Ovary (tissue), 9 donors: ENCODE measurements around the gene EIF4E. TPM values are rescaled to one million over a fixed set of nuclear protein-coding genes. Genes with fewer than 3 reads are reported as not detected.
"Not testable (repeated sequence)": the region's sequence is repeated elsewhere in the genome, so short reads cannot be mapped to it uniquely, and the experiment has no call there.

Experiments
- DNase-seq, 5 donors: peaks; one replicate each; pipeline ENCODE4 v3.0.0-alpha.2; 2019 to 2020
- H3K27ac ChIP-seq, 2 donors: fragments of 200-600 bp; one replicate each; pipeline versions ENCODE4 v1.5.1 to v1.8.0; 2019 to 2022
- H3K27me3 ChIP-seq: fragments of 200-600 bp; one replicate; pipeline ENCODE4 v1.8.0; 2022
- H3K36me3 ChIP-seq: fragments of 200-600 bp; sonication (generic); one replicate; pipeline ENCODE4 v1.5.1; 2019
- H3K4me1 ChIP-seq: one replicate; pipeline ENCODE4 v1.8.1; 2013; ENCODE audit warnings: mild to moderate bottlenecking, moderate library complexity; ENCODE audit not compliant: insufficient read depth
- H3K4me3 ChIP-seq: fragments of 200-600 bp; sonication (generic); one replicate; pipeline ENCODE4 v1.5.1; 2017
- H3K9me3 ChIP-seq, 2 donors: fragments of 200-600 bp in 1 of 2; sonication (generic) in 1 of 2; one replicate each; pipeline versions ENCODE4 v1.5.1 to v1.8.1; 2013 to 2019; ENCODE audit warnings: mild to moderate bottlenecking in 1 of 2, moderate library complexity in 1 of 2
- EP300 ChIP-seq: sonication (generic); formaldehyde crosslinking; IDR thresholded peaks from one replicate; pipeline ENCODE4 v1.6.1; 2017; ENCODE audit warnings: antibody characterized with exemption
- POLR2A ChIP-seq: fragments of 450-650 bp; IDR thresholded peaks from one replicate; pipeline ENCODE4 v1.6.1; 2017; ENCODE audit warnings: antibody characterized with exemption, mild to moderate bottlenecking, moderate library complexity
- WGBS, 3 donors: extraction: QIAGEN DNeasy Blood & Tissue Kit in 1 of 3; methylation state at CpG; one replicate each; pipeline versions ENCODE4 v1.1.5 to v1.1.7; 2013 to 2017; 5-methylcytosine and 5-hydroxymethylcytosine counted together
- intact Hi-C, 4 donors: fragments of 100-400 bp; cut with DNase I; formaldehyde crosslinking; loops; one replicate each; pipeline versions ENCODE4 v1.11.0 to v1.15.1; 2022 to 2023
- polyA plus RNA-seq, 2 donors: library from polyadenylated mRNA; stranded (reverse); fragments of 200-250 nt in 1 of 2; fragments of 350-450 nt in 1 of 2; fragmentation: Illumina TruSeq in 1 of 2; extraction: RNeasy Lipid Tissue Mini Kit (QIAGEN cat#74804) in 1 of 2; gene quantifications; one replicate each; pipeline ENCODE4 v1.2.3, GENCODE V29; 2013 to 2014
- total RNA-seq, 7 donors: library from RNA; depleted of rRNA in 2 of 7; stranded (reverse); fragments of >200 nt in 2 of 7; fragmentation: NEBNext Ultra II Directional in 3 of 7; extraction: Animal tissue kit (Norgen Biotek cat#: 25700) in 3 of 7; gene quantifications; one replicate each; pipeline versions ENCODE4 v1.1.0 to v1.2.4, GENCODE V29; 2016 to 2023
- TF ChIP-seq, protein P1 (sequence below), 3 donors: fragments of 450-650 bp in 2 of 3; fragments of 200-600 bp in 1 of 3; IDR thresholded peaks; one replicate each; pipeline versions ENCODE4 v1.5.1 to v1.8.0; 2016 to 2022; ENCODE audit warnings: antibody characterized with exemption in 3 of 3, mild to moderate bottlenecking in 1 of 3
- donor health status: DM: no; HTN: no; CAD: no; lungs with moderate emphysema.
- donor health status: DM: no; HTN: no; CAD: no.
- donor health status: Bipolar disorder and iron deficiency.
- donor health status: DM: yes; HTN: yes; CAD: no.
- donor health status: DM: no; HTN: no; CAD: no.
- donor health status: DM: yes; HTN: yes; CAD: no.

The EIF4E gene
- total and polyA plus RNA-seq, 9 donors: 26.7 to 74.4 (median 62.7) TPM

DNA sequence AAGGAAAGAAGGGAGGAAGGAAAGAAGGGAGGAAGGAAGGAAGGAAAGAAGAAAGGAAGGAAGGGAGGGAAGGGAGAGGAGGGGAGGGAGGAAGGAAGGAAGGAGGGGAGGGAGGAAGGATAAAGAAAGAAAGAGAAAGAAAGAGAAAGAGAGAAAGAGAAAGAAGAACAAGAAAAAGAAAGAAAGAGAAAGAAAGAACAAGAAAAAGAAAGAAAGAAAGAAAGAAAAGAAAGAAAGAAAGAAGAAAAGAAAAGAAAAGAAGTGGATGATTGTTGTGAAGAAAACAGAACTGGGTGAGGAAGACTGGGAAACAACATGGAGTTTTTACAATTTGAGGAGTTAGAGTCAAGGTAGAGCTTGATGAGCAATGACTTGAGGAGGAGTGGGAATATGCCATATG, 78.0 kb downstream of the EIF4E start:
- TF ChIP-seq EP300 (no peak), POLR2A (no peak)
- TF ChIP-seq, protein P1, sequence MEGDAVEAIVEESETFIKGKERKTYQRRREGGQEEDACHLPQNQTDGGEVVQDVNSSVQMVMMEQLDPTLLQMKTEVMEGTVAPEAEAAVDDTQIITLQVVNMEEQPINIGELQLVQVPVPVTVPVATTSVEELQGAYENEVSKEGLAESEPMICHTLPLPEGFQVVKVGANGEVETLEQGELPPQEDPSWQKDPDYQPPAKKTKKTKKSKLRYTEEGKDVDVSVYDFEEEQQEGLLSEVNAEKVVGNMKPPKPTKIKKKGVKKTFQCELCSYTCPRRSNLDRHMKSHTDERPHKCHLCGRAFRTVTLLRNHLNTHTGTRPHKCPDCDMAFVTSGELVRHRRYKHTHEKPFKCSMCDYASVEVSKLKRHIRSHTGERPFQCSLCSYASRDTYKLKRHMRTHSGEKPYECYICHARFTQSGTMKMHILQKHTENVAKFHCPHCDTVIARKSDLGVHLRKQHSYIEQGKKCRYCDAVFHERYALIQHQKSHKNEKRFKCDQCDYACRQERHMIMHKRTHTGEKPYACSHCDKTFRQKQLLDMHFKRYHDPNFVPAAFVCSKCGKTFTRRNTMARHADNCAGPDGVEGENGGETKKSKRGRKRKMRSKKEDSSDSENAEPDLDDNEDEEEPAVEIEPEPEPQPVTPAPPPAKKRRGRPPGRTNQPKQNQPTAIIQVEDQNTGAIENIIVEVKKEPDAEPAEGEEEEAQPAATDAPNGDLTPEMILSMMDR (IDR thresholded peaks at IDR 0.05): no peak
- Histone ChIP-seq H3K27me3 (no peaks in the 10 kb centered on the region), H3K27ac (no peak overlapping the region), H3K9me3 (no peaks in the 10 kb centered on the region), H3K36me3 (no peaks in the 10 kb centered on the region), H3K4me3 (no peak overlapping the region), H3K4me1 (no peaks in the 10 kb centered on the region)
- intact Hi-C loops: no loop called here
- DNase-seq: no peak

DNA sequence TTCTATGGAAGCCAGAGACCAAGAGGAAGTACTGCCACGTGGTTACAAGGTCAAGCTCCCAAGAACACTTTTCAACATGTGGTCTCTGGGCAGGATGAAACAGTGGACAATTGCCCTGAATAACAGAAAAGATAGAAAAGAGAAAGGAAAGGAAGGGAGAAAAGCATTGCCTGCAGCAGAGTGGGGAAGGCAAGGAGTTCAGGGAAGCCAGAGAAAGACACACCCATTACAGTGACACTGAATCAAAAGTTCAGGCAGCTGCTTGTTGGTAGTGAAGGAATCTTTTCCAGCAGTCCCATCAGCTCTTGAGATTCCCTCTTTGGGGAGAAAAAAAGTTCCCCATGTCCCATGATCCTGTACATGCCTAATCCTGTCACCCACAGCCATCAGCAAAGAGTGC, 80.5 kb downstream of the EIF4E start:
- H3K36me3 ChIP-seq: no peaks in the 10 kb centered on the region
- no peaks in the 10 kb centered on the region for H3K27me3 ChIP-seq
- no peak overlapping the region for H3K4me3 ChIP-seq
- DNase-seq: no peak
- 61 to 67% (median 62%) methylated on average over 1 of the region's 1 CpG for WGBS, 3 donors
- H3K27ac ChIP-seq: no peak overlapping the region
- intact Hi-C loops: loop anchor here in 1 of 4 donors (10.0 kb wide), 1 partner anchor 384 kb away; no protein-coding TSS in a partner anchor
- H3K9me3 ChIP-seq: no peaks in the 10 kb centered on the region
- no peak for TF ChIP-seq EP300
- no peak for TF ChIP-seq POLR2A
- TF ChIP-seq, protein P1 (IDR thresholded peaks at IDR 0.05): no peak
- H3K4me1 ChIP-seq: no peaks in the 10 kb centered on the region

GRCh38 chr4:98845960-98846359, 83.0 kb downstream of the EIF4E start:
- H3K4me3 ChIP-seq: no peak overlapping the region
- no peaks in the 10 kb centered on the region for H3K4me1 ChIP-seq
- no peaks in the 10 kb centered on the region for H3K36me3 ChIP-seq
- no peak for DNase-seq
- no peak overlapping the region for H3K27ac ChIP-seq
- no peaks in the 10 kb centered on the region for H3K27me3 ChIP-seq
- H3K9me3 ChIP-seq: no peaks in the 10 kb centered on the region
- TF ChIP-seq POLR2A (no peak), EP300 (no peak)
- TF ChIP-seq, protein P1 (IDR thresholded peaks at IDR 0.05): no peak
- intact Hi-C loops: loop anchor here in 1 of 4 donors (10.0 kb wide), 1 partner anchor 381 kb away; no protein-coding TSS in a partner anchor

DNA sequence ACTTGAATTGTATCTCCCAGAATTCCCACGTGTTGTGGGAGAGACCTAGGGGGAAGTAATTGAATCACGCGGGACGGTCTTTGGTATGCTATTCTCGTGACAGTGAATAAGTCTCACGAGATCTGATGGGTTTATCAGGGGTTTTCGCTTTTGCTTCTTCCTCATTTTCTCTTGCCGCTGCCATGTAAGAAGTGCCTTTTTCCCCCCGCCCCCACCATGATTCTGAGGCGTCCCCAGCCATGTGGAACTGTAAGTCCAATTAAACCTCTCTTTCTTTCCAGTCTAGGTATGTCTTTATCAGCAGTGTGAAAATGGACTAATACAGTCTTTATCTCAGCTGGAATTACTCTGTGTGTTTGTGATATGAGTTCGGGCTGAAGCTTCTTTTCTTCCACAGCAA, 86.0 kb downstream of the EIF4E start:
- not testable (repeated sequence) for H3K36me3 ChIP-seq
- WGBS, 3 donors: 88 to 92% (median 91%) methylated on average over 11 of the region's 11 CpGs

GRCh38 chr4:98838977-98839618, 89.8 kb downstream of the EIF4E start:
- no peak for TF ChIP-seq EP300
- TF ChIP-seq, protein P1 (IDR thresholded peaks at IDR 0.05): no peak
- no peak for TF ChIP-seq POLR2A
- Histone ChIP-seq H3K4me3 (no peak overlapping the region), H3K4me1 (no peaks in the 10 kb centered on the region), H3K27me3 (no peaks in the 10 kb centered on the region), H3K9me3 (no peaks in the 10 kb centered on the region), H3K36me3 (no peaks in the 10 kb centered on the region), H3K27ac (no peak overlapping the region)
- peak in 1 of 5 donors; percentile 16 for DNase-seq
- 26 to 32% (median 32%) methylated on average over 5 of the region's 5 CpGs for WGBS, 3 donors
- intact Hi-C loops: no loop called here

More for the DNA sequence above, 86.0 kb downstream of the EIF4E start:
- H3K9me3 ChIP-seq, H3K27me3 ChIP-seq, H3K4me3 ChIP-seq, DNase-seq, H3K27ac ChIP-seq, H3K4me1 ChIP-seq: not testable (repeated sequence)
- intact Hi-C loops: loop anchor here in 1 of 4 donors (10.0 kb wide), 1 partner anchor 378 kb away; no protein-coding TSS in a partner anchor
